Ascending aorta (tissue), 2 donors: ENCODE measurements around the gene TPPP. TPM values are rescaled to one million over a fixed set of nuclear protein-coding genes. Genes with fewer than 3 reads are reported as not detected.

Experiments used
- DNase-seq, 2 donors: peaks; one replicate each; pipeline ENCODE4 v3.0.0-alpha.2; 2019; ENCODE audit warnings: low spot score in 2 of 2
- H3K27ac ChIP-seq, 2 donors: fragments of 200-600 bp; sonication (generic); one replicate each; pipeline ENCODE4 v1.5.1; 2016 to 2017; ENCODE audit warnings: mild to moderate bottlenecking in 1 of 2
- H3K27me3 ChIP-seq: fragments of 200-600 bp; sonication (generic); one replicate; pipeline ENCODE4 v1.5.1; 2017
- H3K36me3 ChIP-seq, 2 donors: fragments of 200-600 bp; sonication (generic); one replicate each; pipeline ENCODE4 v1.5.1; 2016
- H3K4me1 ChIP-seq, 2 donors: fragments of 200-600 bp; sonication (generic); one replicate each; pipeline ENCODE4 v1.5.1; 2016 to 2017; ENCODE audit warnings: mild to moderate bottlenecking in 1 of 2
- H3K4me3 ChIP-seq, 2 donors: fragments of 200-600 bp; sonication (generic); one replicate each; pipeline ENCODE4 v1.5.1; 2016 to 2017; ENCODE audit warnings: mild to moderate bottlenecking in 1 of 2
- H3K9me3 ChIP-seq, 2 donors: fragments of 200-600 bp; sonication (generic); one replicate each; pipeline ENCODE4 v1.5.1; 2016
- CTCF ChIP-seq, 3 experiments: fragments of 200-600 bp in 2 of 3; fragments of 450-650 bp in 1 of 3; sonication (generic) in 2 of 3; IDR thresholded peaks; one replicate each; pipeline ENCODE4 v1.5.1; 2016 to 2019; ENCODE audit warnings: antibody characterized with exemption in 3 of 3, mild to moderate bottlenecking in 1 of 3, moderate library complexity in 1 of 3
- intact Hi-C: fragments of 100-400 bp; cut with DNase I; formaldehyde crosslinking; loops from one replicate; pipeline ENCODE4 v1.15.1; 2023
- total RNA-seq: library from RNA; depleted of rRNA; stranded (reverse); fragments of >200 nt; gene quantifications from one replicate; pipeline ENCODE4 v1.1.0, GENCODE V29; 2016

The TPPP gene
- total RNA-seq, 1 donor from 2014 or later = 13.8 TPM

- no peak for TF ChIP-seq CTCF (IDR thresholded peaks at IDR 0.05)
- Histone ChIP-seq H3K36me3 (peaks cover 0 to 9% of the 10 kb centered on the region in 2 donors), H3K27ac (no peak overlapping the region), H3K4me1 (no peaks in the 10 kb centered on the region), H3K9me3 (peaks cover 0 to 4% of the 10 kb centered on the region in 2 donors), H3K27me3 (no peaks in the 10 kb centered on the region), H3K4me3 (no peak overlapping the region)
- intact Hi-C loops = no loop called here
- DNase-seq = no peak
Measured at GRCh38 chr5:652773-653350, 40.3 kb downstream of the TPPP start.

- Histone ChIP-seq H3K27ac (no peak overlapping the region), H3K4me1 (no peaks in the 10 kb centered on the region), H3K9me3 (no peaks in the 10 kb centered on the region), H3K36me3 (peaks cover 0 to under 1% of the 10 kb centered on the region in 2 donors), H3K27me3 (no peaks in the 10 kb centered on the region), H3K4me3 (no peak overlapping the region)
- intact Hi-C loops = no loop called here
- DNase-seq = no peak
- TF ChIP-seq CTCF (IDR thresholded peaks at IDR 0.05) = no peak
Measured at GRCh38 chr5:652023-652515, 41.1 kb downstream of the TPPP start.

- no peak for TF ChIP-seq CTCF (IDR thresholded peaks at IDR 0.05)
- H3K4me3 ChIP-seq = no peak overlapping the region
- H3K4me1 ChIP-seq = no peaks in the 10 kb centered on the region
- no peaks in the 10 kb centered on the region for H3K27me3 ChIP-seq
- H3K9me3 ChIP-seq = no peaks in the 10 kb centered on the region
- intact Hi-C loops = no loop called here
- no peaks in the 10 kb centered on the region for H3K36me3 ChIP-seq
- DNase-seq = no peak
- H3K27ac ChIP-seq = no peak overlapping the region
Measured at GRCh38 chr5:651296-652022, 41.7 kb downstream of the TPPP start.

- TF ChIP-seq CTCF (IDR thresholded peaks at IDR 0.05) = no peak
- Histone ChIP-seq H3K9me3 (no peaks in the 10 kb centered on the region), H3K27ac (no peak overlapping the region), H3K36me3 (peaks cover 0 to 4% of the 10 kb centered on the region in 2 donors), H3K4me3 (no peak overlapping the region), H3K27me3 (no peaks in the 10 kb centered on the region), H3K4me1 (no peaks in the 10 kb centered on the region)
- intact Hi-C loops = no loop called here
- no peak for DNase-seq
Measured at GRCh38 chr5:647727-648126, 45.4 kb downstream of the TPPP start.

- Histone ChIP-seq H3K9me3 (no peaks in the 10 kb centered on the region), H3K4me3 (no peak overlapping the region), H3K27me3 (no peaks in the 10 kb centered on the region), H3K4me1 (no peaks in the 10 kb centered on the region), H3K27ac (no peak overlapping the region), H3K36me3 (peaks cover 0 to 4% of the 10 kb centered on the region in 2 donors)
- DNase-seq = no peak
- no peak for TF ChIP-seq CTCF (IDR thresholded peaks at IDR 0.05)
- intact Hi-C loops = no loop called here
Measured at GRCh38 chr5:647311-647710, 45.8 kb downstream of the TPPP start.
